HEK293T (cell line): ENCODE measurements around the gene EPRS1.

Source experiments
- CTCF ChIA-PET: fragments of 350-600 bp; formaldehyde crosslinking; extraction: SDS; loops from one replicate; lab custom pipeline; 2021; ENCODE audit warnings: antibody characterized with exemption, inconsistent platforms; lab: Yijun Ruan, JAX
- POLR2A ChIA-PET: fragments of 350-600 bp; formaldehyde crosslinking; extraction: SDS; loops from one replicate; lab custom pipeline; 2020; ENCODE audit warnings: antibody characterized with exemption, inconsistent platforms; lab: Yijun Ruan, JAX
- DNase-seq: peaks from one replicate; pipeline ENCODE4 v3.0.0; 2012; ENCODE audit warnings: mixed read lengths; ENCODE audit errors: extremely low spot score
- ARNT ChIP-seq: fragments of 450-650 bp; IDR thresholded peaks from 2 replicates; pipeline ENCODE4 v1.6.1; 2017; ENCODE audit warnings: mild to moderate bottlenecking
- BHLHE40 ChIP-seq: fragments of 450-650 bp; IDR thresholded peaks from 2 replicates; pipeline ENCODE4 v1.6.1; 2016; ENCODE audit warnings: mild to moderate bottlenecking, moderate library complexity, borderline replicate concordance
- CTBP1 ChIP-seq: fragments of 450-650 bp; IDR thresholded peaks from 2 replicates; pipeline ENCODE4 v1.6.1; 2016; ENCODE audit warnings: borderline replicate concordance
- ELF4 ChIP-seq: fragments of 450-650 bp; IDR thresholded peaks from 2 replicates; pipeline ENCODE4 v1.6.1; 2017; ENCODE audit warnings: antibody characterized with exemption
- FOXA1 ChIP-seq: fragments of 450-650 bp; IDR thresholded peaks from 2 replicates; pipeline ENCODE4 v1.6.1; 2016; ENCODE audit warnings: mild to moderate bottlenecking
- FOXK2 ChIP-seq: fragments of 450-650 bp; IDR thresholded peaks from 2 replicates; pipeline ENCODE4 v1.6.1; 2016; ENCODE audit warnings: mild to moderate bottlenecking
- FOXM1 ChIP-seq: fragments of 450-650 bp; IDR thresholded peaks from 2 replicates; pipeline ENCODE4 v1.6.1; 2017; ENCODE audit warnings: mild to moderate bottlenecking, borderline replicate concordance
- HDGF ChIP-seq: fragments of 450-650 bp; IDR thresholded peaks from 2 replicates; pipeline ENCODE4 v1.6.1; 2017; ENCODE audit warnings: antibody characterized with exemption, borderline replicate concordance
- L3MBTL2 ChIP-seq: fragments of 450-650 bp; conservative IDR thresholded peaks from 2 replicates; pipeline ENCODE4 v1.6.1; 2016; ENCODE audit warnings: mild to moderate bottlenecking
- LEF1 ChIP-seq: fragments of 450-650 bp; IDR thresholded peaks from 2 replicates; pipeline ENCODE4 v1.6.1; 2017; ENCODE audit warnings: mild to moderate bottlenecking, borderline replicate concordance
- NFRKB ChIP-seq: fragments of 450-650 bp; IDR thresholded peaks from 2 replicates; pipeline ENCODE4 v1.6.1; 2016; ENCODE audit warnings: mild to moderate bottlenecking, moderate library complexity
- PKNOX1 ChIP-seq: fragments of 450-650 bp; IDR thresholded peaks from 2 replicates; pipeline ENCODE4 v1.6.1; 2016
- SP1 ChIP-seq: fragments of 450-650 bp; IDR thresholded peaks from 2 replicates; pipeline ENCODE4 v1.6.1; 2017
- SUZ12 ChIP-seq: fragments of 450-650 bp; IDR thresholded peaks from 2 replicates; pipeline ENCODE4 v1.6.1; 2016; ENCODE audit warnings: mild to moderate bottlenecking
- TARDBP ChIP-seq: fragments of 450-650 bp; IDR thresholded peaks from 2 replicates; pipeline ENCODE4 v1.6.1; 2016
- ZNF384 ChIP-seq: fragments of 450-650 bp; IDR thresholded peaks from 2 replicates; pipeline ENCODE4 v1.6.1; 2016

The EPRS1 gene

DNA sequence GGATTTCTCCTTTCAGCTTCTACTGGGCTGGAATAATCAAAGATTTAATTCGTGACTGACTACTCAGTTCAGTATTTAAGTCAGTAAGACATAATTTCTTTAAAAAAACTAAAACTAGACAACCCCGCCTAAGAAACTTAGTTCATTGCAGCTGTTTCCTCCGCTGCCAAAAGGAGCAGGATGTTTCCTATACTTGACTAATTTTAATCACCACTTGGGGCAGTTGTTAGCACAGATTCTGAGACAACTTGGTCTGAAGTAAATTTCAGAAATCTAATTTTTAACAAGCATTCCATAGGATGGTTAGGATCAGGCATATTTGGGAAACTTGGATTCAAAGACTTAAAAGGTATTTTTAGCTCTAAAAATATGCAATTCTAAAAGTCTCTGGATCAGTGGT is 34.0 kb downstream of the EPRS1 start:
- DNase-seq: no peak
- ChIA-PET POLR2A (no interaction called here), CTCF (no interaction called here)

GRCh38 chr1:220011620-220012019 is 34.7 kb downstream of the EPRS1 start:
- TF ChIP-seq FOXM1: no peak
- TF ChIP-seq HDGF: no peak
- no peak for TF ChIP-seq FOXK2
- no peak for TF ChIP-seq SP1
- TF ChIP-seq ELF4: no peak
- TF ChIP-seq SUZ12: no peak
- TF ChIP-seq LEF1: no peak
- TF ChIP-seq NFRKB: no peak
- TF ChIP-seq PKNOX1: no peak
- TF ChIP-seq BHLHE40: no peak
- no peak for TF ChIP-seq ZNF384
- no peak for TF ChIP-seq CTBP1
- TF ChIP-seq L3MBTL2: no peak
- no peak for TF ChIP-seq TARDBP
- no peak for TF ChIP-seq ARNT
- DNase-seq: no peak
- ChIA-PET POLR2A (no interaction called here), CTCF (no interaction called here)

More for the DNA sequence above, 34.0 kb downstream of the EPRS1 start:
- TF ChIP-seq SP1 (no peak), ARNT (no peak), SUZ12 (no peak), ELF4 (no peak), PKNOX1 (no peak), FOXM1 (no peak), CTBP1 (no peak), FOXK2 (no peak), LEF1 (no peak), HDGF (no peak), FOXA1 (no peak), BHLHE40 (no peak), TARDBP (no peak), L3MBTL2 (no peak), NFRKB (no peak), ZNF384 (no peak)

DNA sequence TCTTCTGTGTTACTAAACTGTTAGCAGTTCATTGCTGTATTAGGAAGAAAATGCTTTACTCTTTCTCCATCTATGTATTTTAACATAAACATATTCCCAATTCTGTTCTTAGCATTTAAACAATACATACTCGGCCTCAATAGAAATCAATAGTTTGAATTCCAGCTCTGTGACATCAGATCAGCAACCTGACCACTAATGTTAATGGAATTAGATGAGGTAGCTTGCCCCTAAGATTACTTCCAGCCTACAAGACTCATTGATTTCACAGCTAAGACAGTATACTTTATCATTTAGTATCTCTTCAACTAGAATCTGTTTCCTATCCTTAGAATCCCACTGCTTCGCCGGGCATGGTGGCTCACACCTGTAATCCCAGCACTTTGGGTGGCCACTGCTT is 38.9 kb downstream of the EPRS1 start:
- TF ChIP-seq SP1 (no peak), NFRKB (no peak), L3MBTL2 (no peak), FOXM1 (no peak), ELF4 (no peak), LEF1 (no peak), ARNT (no peak), FOXA1 (no peak), ZNF384 (no peak), CTBP1 (no peak), FOXK2 (no peak), HDGF (no peak), SUZ12 (no peak), BHLHE40 (no peak), PKNOX1 (no peak), TARDBP (no peak)
- ChIA-PET CTCF (no interaction called here), POLR2A (no interaction called here)
- no peak for DNase-seq

DNA sequence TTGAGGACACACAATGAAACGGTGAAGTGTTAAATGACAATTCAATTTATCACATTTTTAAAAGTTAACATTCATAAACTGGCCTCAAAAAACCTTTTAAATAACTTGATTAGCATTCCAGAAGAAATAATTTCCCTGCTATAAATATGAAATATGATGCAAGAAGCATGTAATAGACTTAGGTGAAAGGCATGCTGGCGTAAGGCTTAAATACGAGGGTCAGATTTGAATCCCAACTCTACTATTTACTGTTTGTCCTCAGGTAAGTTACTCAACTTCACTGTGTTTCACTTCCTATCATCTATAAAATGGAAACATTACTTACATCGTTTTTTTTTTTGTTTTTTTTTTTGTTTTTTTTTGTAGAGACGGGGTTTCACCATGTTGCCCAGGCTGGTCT is 40.8 kb downstream of the EPRS1 start:
- DNase-seq: no peak
- ChIA-PET CTCF (no interaction called here), POLR2A (no interaction called here)
- TF ChIP-seq FOXA1: no peak
- TF ChIP-seq ARNT: no peak
- TF ChIP-seq SUZ12: no peak
- TF ChIP-seq FOXM1: no peak
- TF ChIP-seq ELF4: no peak
- TF ChIP-seq LEF1: no peak
- TF ChIP-seq ZNF384: no peak
- TF ChIP-seq HDGF: no peak
- TF ChIP-seq CTBP1: no peak
- no peak for TF ChIP-seq L3MBTL2
- TF ChIP-seq TARDBP: no peak
- no peak for TF ChIP-seq FOXK2
- no peak for TF ChIP-seq SP1
- TF ChIP-seq PKNOX1: no peak
- TF ChIP-seq BHLHE40: no peak
- TF ChIP-seq NFRKB: no peak

DNA sequence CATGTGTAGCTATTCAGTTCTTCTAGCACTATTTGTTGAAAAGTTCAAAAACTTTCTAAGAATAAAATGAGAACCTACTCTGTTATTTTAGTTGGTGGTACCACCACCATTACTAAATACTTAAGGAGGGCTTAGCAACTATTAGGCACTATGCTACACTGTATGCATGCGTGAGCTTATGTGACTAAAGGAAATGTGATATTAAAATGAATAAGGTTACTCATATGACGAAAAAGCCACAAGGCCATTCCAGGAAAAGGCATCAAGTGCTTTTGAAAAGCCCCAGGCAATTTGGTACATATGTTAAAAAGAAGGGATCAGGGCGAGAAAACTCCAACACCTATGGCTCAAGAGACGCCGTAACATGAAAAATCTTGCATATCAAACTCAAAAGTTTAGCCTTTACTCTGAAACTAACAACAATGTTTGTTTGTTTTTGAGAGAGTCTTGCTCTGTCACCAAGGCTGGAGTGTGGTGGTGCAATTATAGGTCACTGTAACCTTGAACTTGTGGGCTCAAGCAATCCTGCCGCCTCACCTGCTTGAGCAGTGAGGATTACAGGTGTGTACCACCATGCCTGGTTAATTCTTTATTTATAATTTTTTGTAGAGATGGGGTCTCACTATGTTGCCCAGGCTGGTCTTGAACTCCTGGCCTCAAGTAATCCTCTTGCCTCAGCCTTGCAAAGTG is 42.5 kb downstream of the EPRS1 start:
- DNase-seq: no peak
- TF ChIP-seq FOXA1 (no peak), LEF1 (no peak), ELF4 (no peak), BHLHE40 (no peak), L3MBTL2 (no peak), ARNT (no peak), NFRKB (no peak), FOXM1 (no peak), ZNF384 (no peak)
- CTCF ChIA-PET: no interaction called here
- POLR2A ChIA-PET: no interaction called here
